Stimulated activated naive CD8-positive, alpha-beta T cell treated with anti-CD3 and anti-CD28 coated beads, Interleukin-15, Interleukin-2, amounts not matched to agents 100 ng/mL and 50 ng/mL, for 24 hours (primary cell): Measurements from ENCODE around the gene CTBP2.

Source experiments
- H3K27ac Mint-ChIP-seq: one replicate; pipeline ENCODE4 v1.8.0; 2021; ENCODE audit warnings: mild to moderate bottlenecking, mixed read lengths
- H3K27me3 Mint-ChIP-seq: one replicate; pipeline ENCODE4 v1.8.0; 2021; ENCODE audit warnings: mixed read lengths
- H3K36me3 Mint-ChIP-seq: one replicate; pipeline ENCODE4 v1.8.0; 2021; ENCODE audit warnings: low read depth, mixed read lengths
- H3K4me1 Mint-ChIP-seq: one replicate; pipeline ENCODE4 v1.8.0; 2021; ENCODE audit warnings: low read depth, mixed read lengths
- H3K4me3 Mint-ChIP-seq: one replicate; pipeline ENCODE4 v1.8.0; 2021; ENCODE audit warnings: mild to moderate bottlenecking, mixed read lengths
- H3K9me3 Mint-ChIP-seq: one replicate; pipeline ENCODE4 v1.8.0; 2021; ENCODE audit warnings: mixed read lengths

CTBP2 gene

GRCh38 chr10:125105706-125106255, 54.6 kb downstream of the CTBP2 start:
- no peaks in the 10 kb centered on the region for H3K4me1 Mint-ChIP-seq
- H3K9me3 Mint-ChIP-seq: peaks cover 4% of the 10 kb centered on the region
- H3K27ac Mint-ChIP-seq: no peak overlapping the region
- peaks cover 4% of the 10 kb centered on the region for H3K27me3 Mint-ChIP-seq
- no peak overlapping the region for H3K4me3 Mint-ChIP-seq
- H3K36me3 Mint-ChIP-seq: no peaks in the 10 kb centered on the region

- H3K4me1 Mint-ChIP-seq: no peaks in the 10 kb centered on the region
- no peak overlapping the region for H3K4me3 Mint-ChIP-seq
- no peak overlapping the region for H3K27ac Mint-ChIP-seq
These were observed 55.2 kb downstream of the CTBP2 start for GRCh38 chr10:125105155-125105554.

DNA sequence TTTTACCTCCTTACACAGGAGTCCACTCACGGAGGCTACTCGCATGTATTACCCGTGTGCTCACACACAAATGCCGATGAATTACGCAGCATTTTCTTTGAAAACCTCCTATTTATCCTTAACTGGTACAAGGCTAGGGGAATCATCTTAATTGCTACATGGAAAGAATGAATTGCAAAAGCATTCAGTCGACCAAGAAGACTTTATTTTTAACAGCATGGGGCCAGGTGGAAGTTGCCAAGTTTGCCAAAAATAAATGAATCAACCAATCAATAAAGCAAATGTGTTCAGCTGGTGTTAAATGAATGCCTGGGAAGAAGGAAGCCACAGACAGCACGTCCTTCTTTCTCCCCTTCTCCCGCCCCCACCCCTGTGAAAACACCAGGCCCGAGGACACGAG, 55.8 kb downstream of the CTBP2 start:
- Mint-ChIP-seq H3K4me3 (no peak overlapping the region), H3K27me3 (peaks cover 4% of the 10 kb centered on the region), H3K4me1 (no peaks in the 10 kb centered on the region), H3K9me3 (peaks cover 4% of the 10 kb centered on the region), H3K27ac (no peak overlapping the region), H3K36me3 (no peaks in the 10 kb centered on the region)

More at GRCh38 chr10:125105155-125105554, 55.2 kb downstream of the CTBP2 start:
- no peaks in the 10 kb centered on the region for H3K36me3 Mint-ChIP-seq
- peaks cover 4% of the 10 kb centered on the region for H3K9me3 Mint-ChIP-seq
- peaks cover 4% of the 10 kb centered on the region for H3K27me3 Mint-ChIP-seq

DNA sequence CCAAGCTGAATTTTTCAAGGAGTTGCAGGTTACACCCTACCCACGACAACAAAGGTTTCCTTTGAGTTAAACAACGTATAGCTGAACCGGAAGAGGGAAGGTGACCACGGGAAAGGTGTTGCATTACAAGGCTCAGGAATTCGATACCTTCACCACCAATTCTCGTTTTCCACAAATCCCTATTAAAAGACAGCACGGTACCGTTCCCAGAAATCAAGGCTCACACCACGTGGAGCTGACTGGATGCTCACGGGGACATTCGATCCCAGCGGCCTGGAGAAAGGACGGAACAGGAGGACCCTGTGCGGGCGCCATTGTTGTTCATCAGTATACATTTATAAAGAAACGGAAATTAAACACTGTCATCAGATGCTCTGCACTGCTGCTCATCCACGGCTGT, 56.4 kb downstream of the CTBP2 start:
- Mint-ChIP-seq H3K9me3 (peaks cover 4% of the 10 kb centered on the region), H3K27ac (no peak overlapping the region), H3K27me3 (peaks cover 4% of the 10 kb centered on the region), H3K4me3 (no peak overlapping the region), H3K4me1 (no peaks in the 10 kb centered on the region), H3K36me3 (no peaks in the 10 kb centered on the region)

DNA sequence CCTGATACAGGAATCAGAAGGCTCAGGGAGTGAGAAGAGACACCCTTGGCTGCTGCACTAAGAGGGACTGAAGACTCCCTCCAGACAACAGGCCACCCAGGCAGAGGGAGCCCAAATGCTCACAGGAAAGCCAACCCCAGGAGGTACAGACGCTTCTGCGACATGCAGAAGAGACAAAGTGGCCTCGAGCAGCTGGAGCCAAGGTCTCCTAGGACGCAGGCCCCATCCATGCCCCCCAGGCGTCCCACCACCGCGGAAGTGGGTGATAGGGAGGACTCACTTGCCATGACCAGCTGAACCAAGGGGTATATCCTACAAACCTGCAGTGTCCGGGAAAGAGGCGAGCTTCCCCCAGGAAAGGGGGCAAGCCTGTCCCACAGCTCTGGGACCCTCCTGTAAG, 56.9 kb downstream of the CTBP2 start:
- peaks cover 4% of the 10 kb centered on the region for H3K27me3 Mint-ChIP-seq
- H3K4me3 Mint-ChIP-seq: no peak overlapping the region
- H3K27ac Mint-ChIP-seq: no peak overlapping the region

GRCh38 chr10:125102821-125103220, 57.5 kb downstream of the CTBP2 start:
- H3K4me1 Mint-ChIP-seq: no peaks in the 10 kb centered on the region
- peaks cover 4% of the 10 kb centered on the region for H3K27me3 Mint-ChIP-seq
- no peak overlapping the region for H3K27ac Mint-ChIP-seq
- no peaks in the 10 kb centered on the region for H3K36me3 Mint-ChIP-seq
- H3K9me3 Mint-ChIP-seq: peaks cover 1% of the 10 kb centered on the region
- no peak overlapping the region for H3K4me3 Mint-ChIP-seq

More for the DNA sequence above, 56.9 kb downstream of the CTBP2 start:
- Mint-ChIP-seq H3K4me1 (no peaks in the 10 kb centered on the region), H3K9me3 (peaks cover 4% of the 10 kb centered on the region), H3K36me3 (no peaks in the 10 kb centered on the region)

DNA sequence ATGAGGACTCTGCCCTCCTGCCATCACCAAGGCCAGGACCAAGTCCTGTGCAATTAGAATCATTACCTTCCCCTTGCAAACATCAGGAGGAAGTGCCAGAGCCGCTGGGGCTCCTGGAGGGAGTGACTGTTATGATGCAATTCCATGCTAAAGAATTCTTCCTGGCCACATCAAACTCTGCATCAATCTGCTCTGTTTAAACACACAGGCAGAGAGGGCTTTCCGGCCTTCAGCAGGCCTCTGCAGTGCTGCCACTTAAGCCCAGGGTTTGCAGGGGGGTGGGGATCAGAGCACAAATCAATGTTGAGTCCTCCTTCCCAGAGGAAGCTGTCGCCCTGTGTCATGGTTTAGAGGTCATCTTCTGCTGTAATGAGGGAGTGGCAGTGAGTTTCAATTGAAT, 58.1 kb downstream of the CTBP2 start:
- Mint-ChIP-seq H3K36me3 (no peaks in the 10 kb centered on the region), H3K4me3 (no peak overlapping the region)

GRCh38 chr10:125101581-125101980, 58.8 kb downstream of the CTBP2 start:
- Mint-ChIP-seq H3K4me1 (no peaks in the 10 kb centered on the region), H3K27me3 (peaks cover 4% of the 10 kb centered on the region), H3K9me3 (no peaks in the 10 kb centered on the region), H3K36me3 (no peaks in the 10 kb centered on the region), H3K4me3 (no peak overlapping the region), H3K27ac (no peak overlapping the region)

More for the DNA sequence above, 58.1 kb downstream of the CTBP2 start:
- Mint-ChIP-seq H3K27me3 (peaks cover 4% of the 10 kb centered on the region), H3K4me1 (no peaks in the 10 kb centered on the region), H3K9me3 (no peaks in the 10 kb centered on the region), H3K27ac (no peak overlapping the region)

GRCh38 chr10:125101049-125101448, 59.3 kb downstream of the CTBP2 start:
- H3K4me3 Mint-ChIP-seq: no peak overlapping the region
- H3K9me3 Mint-ChIP-seq: no peaks in the 10 kb centered on the region
- no peak overlapping the region for H3K27ac Mint-ChIP-seq
- H3K4me1 Mint-ChIP-seq: peaks cover 4% of the 10 kb centered on the region
- peaks cover 4% of the 10 kb centered on the region for H3K27me3 Mint-ChIP-seq
- H3K36me3 Mint-ChIP-seq: no peaks in the 10 kb centered on the region

DNA sequence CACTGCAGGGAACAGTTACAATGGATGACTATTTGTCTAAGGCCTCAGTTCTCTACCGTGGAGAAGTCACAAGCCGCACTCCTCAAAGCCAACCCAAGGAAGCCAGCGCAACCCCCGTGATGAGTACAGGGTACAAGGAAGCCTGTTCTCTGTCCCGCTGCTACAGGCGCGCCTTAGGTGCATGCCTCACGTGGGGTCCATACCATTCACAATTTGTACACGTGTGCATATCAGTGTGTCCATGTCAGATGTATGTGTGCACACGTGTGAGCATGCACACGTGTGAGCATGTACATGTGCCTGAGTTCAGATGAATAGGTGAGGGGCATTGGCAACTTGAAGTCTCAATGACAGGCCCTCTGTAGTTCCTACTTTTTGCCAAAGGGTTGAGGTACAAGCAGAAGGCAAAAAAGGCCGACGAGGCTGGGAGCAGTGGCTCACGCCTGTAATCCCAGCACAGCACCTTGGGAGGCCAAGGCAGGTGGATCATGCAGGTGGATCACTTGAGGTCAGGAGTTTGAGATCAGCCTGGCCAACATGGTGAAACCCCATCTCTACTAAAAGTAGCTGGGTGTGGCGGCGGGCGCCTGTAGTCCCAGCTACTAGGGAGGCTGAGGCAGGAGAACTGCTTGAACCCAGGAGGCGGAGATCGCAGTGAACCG, 62.8 kb downstream of the CTBP2 start:
- Mint-ChIP-seq H3K36me3 (no peaks in the 10 kb centered on the region), H3K4me1 (peaks cover 5% of the 10 kb centered on the region), H3K27me3 (no peaks in the 10 kb centered on the region), H3K9me3 (no peaks in the 10 kb centered on the region), H3K27ac (no peak overlapping the region), H3K4me3 (no peak overlapping the region)

- Mint-ChIP-seq H3K27ac (no peak overlapping the region), H3K9me3 (no peaks in the 10 kb centered on the region), H3K27me3 (no peaks in the 10 kb centered on the region), H3K4me3 (no peak overlapping the region), H3K4me1 (peaks cover 5% of the 10 kb centered on the region), H3K36me3 (no peaks in the 10 kb centered on the region)
These were observed 63.4 kb downstream of the CTBP2 start for GRCh38 chr10:125096975-125097374.

GRCh38 chr10:125096371-125096770, 64.0 kb downstream of the CTBP2 start:
- Mint-ChIP-seq H3K27me3 (no peaks in the 10 kb centered on the region), H3K4me3 (no peak overlapping the region), H3K27ac (no peak overlapping the region), H3K9me3 (no peaks in the 10 kb centered on the region), H3K36me3 (no peaks in the 10 kb centered on the region), H3K4me1 (peaks cover 5% of the 10 kb centered on the region)

- H3K9me3 Mint-ChIP-seq: no peaks in the 10 kb centered on the region
- no peak overlapping the region for H3K4me3 Mint-ChIP-seq
- no peaks in the 10 kb centered on the region for H3K27me3 Mint-ChIP-seq
- no peaks in the 10 kb centered on the region for H3K36me3 Mint-ChIP-seq
- H3K27ac Mint-ChIP-seq: no peak overlapping the region
- H3K4me1 Mint-ChIP-seq: peaks cover 5% of the 10 kb centered on the region
These were observed 64.6 kb downstream of the CTBP2 start for GRCh38 chr10:125095776-125096175.

GRCh38 chr10:125095228-125095627, 65.1 kb downstream of the CTBP2 start:
- Mint-ChIP-seq H3K9me3 (no peaks in the 10 kb centered on the region), H3K27ac (no peak overlapping the region), H3K27me3 (no peaks in the 10 kb centered on the region), H3K4me3 (no peak overlapping the region), H3K36me3 (no peaks in the 10 kb centered on the region), H3K4me1 (peaks cover 5% of the 10 kb centered on the region)

DNA sequence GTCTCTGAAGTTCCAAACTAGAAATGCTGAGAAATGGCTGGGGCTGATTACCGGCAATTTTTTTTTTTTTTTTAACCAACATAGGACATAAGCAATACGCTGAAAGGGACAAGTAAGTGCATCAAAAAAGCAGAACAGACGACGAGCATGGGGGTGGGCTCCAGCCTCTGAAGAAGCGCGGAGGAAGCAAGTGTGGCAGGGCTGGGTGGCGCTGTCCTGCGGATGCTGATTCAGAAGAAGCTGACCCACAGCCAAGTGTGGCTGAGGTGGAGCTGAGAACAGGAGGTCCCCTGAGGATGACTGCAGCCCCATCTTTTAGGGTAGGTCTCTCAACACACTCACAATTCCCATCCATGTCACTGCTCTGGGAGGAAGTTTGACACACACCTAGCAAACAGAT, 65.6 kb downstream of the CTBP2 start:
- H3K36me3 Mint-ChIP-seq: no peaks in the 10 kb centered on the region
- no peaks in the 10 kb centered on the region for H3K27me3 Mint-ChIP-seq
- H3K27ac Mint-ChIP-seq: no peak overlapping the region
- no peak overlapping the region for H3K4me3 Mint-ChIP-seq
- no peaks in the 10 kb centered on the region for H3K9me3 Mint-ChIP-seq
- H3K4me1 Mint-ChIP-seq: peaks cover 5% of the 10 kb centered on the region
